HepG2 (cell line): Measurements from ENCODE around the gene NUB1.

Experiments used
- MAFK ChIP-seq, 2 experiments: IDR thresholded peaks in 1 of 2; conservative IDR thresholded peaks in 1 of 2; 2 replicates each; pipeline ENCODE4 v1.6.1; 2011; ENCODE audit warnings: improper control_type of control experiment in 2 of 2, low read length in 2 of 2
- YY1 ChIP-seq: IDR thresholded peaks from 2 replicates; pipeline ENCODE4 v1.6.1; 2011; ENCODE audit warnings: low read length, low read depth, moderate library complexity, mild to moderate bottlenecking; ENCODE audit not compliant: insufficient read depth, insufficient replicate concordance
- ZNF570 ChIP-seq: sonication (generic); formaldehyde crosslinking; IDR thresholded peaks from 2 replicates; pipeline ENCODE4 v1.4.0; 2020; ENCODE audit warnings: mild to moderate bottlenecking, missing genetic modification reagents, borderline replicate concordance

DNA sequence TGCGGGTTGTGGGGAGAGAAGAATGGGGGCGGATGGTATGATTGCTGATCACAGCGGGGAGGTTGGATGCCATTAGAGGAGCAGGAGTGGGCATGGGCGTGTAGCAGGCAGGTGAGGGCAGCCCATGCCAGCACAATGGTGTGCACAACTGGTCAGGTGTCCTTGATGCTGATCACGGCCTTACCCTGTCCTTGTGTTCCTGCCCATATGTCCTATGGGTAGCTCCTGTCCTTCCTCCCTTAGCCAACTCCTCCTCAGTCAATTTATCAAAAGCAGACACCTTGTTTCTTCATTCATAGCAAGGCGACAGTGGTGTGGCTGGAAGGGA, 37.5 kb downstream of the NUB1 start:
- TF ChIP-seq YY1: no peak
- TF ChIP-seq MAFK (conservative IDR thresholded peaks at IDR 0.05 in 1 of 2, IDR thresholded peaks at IDR 0.05 in 1 of 2; ENCODE audit: low read length in 2 of 2): no peak
- no peak for TF ChIP-seq ZNF570 (CRISPR knock-in tag)
